Smooth muscle cell (in vitro differentiated cells): ENCODE data around the gene CD101. TPM values are rescaled to one million over a fixed set of nuclear protein-coding genes. Genes with fewer than 3 reads are reported as not detected.

ENCODE experiments used
- DNase-seq: peaks from one replicate; lab custom pipeline; 2025; ENCODE audit not compliant: unreplicated experiment; lab: John Stamatoyannopoulos, UW
- H2AFZ ChIP-seq: fragments of 200-600 bp; sonication (generic); 2 replicates; pipeline ENCODE4 v1.6.0; 2016; ENCODE audit warnings: antibody characterized with exemption, low read depth, mild to moderate bottlenecking
- H3F3A ChIP-seq: fragments of 200-600 bp; sonication (generic); 2 replicates; pipeline ENCODE4 v1.6.0; 2017; ENCODE audit warnings: antibody characterized with exemption, low read depth
- H3K27ac ChIP-seq: fragments of 200-600 bp; sonication (generic); 2 replicates; pipeline ENCODE4 v1.5.1; 2016; ENCODE audit warnings: low read depth, mild to moderate bottlenecking
- H3K27me3 ChIP-seq: fragments of 200-600 bp; sonication (generic); 2 replicates; pipeline ENCODE4 v1.6.1; 2016; ENCODE audit warnings: low read depth, mild to moderate bottlenecking
- H3K36me3 ChIP-seq: fragments of 200-600 bp; sonication (generic); 2 replicates; pipeline ENCODE4 v1.5.1; 2016; ENCODE audit warnings: low read depth
- H3K4me1 ChIP-seq: fragments of 200-600 bp; sonication (generic); 2 replicates; pipeline ENCODE4 v1.5.1; 2016; ENCODE audit warnings: low read depth
- H3K4me2 ChIP-seq: fragments of 200-600 bp; sonication (generic); 2 replicates; pipeline ENCODE4 v1.6.0; 2016; ENCODE audit warnings: mild to moderate bottlenecking
- H3K4me3 ChIP-seq: fragments of 200-600 bp; sonication (generic); 2 replicates; pipeline ENCODE4 v1.5.1; 2016; ENCODE audit warnings: mild to moderate bottlenecking
- H3K79me2 ChIP-seq: fragments of 200-600 bp; sonication (generic); 2 replicates; pipeline ENCODE4 v1.6.0; 2016; ENCODE audit warnings: low read depth, mild to moderate bottlenecking
- H3K9ac ChIP-seq: fragments of 200-600 bp; sonication (generic); 2 replicates; pipeline ENCODE4 v1.6.0; 2016; ENCODE audit warnings: low read depth
- H3K9me3 ChIP-seq: fragments of 200-600 bp; sonication (generic); replicated peaks from 2 replicates; pipeline ENCODE4 v1.5.1; 2016; ENCODE audit warnings: low read depth
- H4K20me1 ChIP-seq: fragments of 200-600 bp; sonication (generic); 2 replicates; pipeline ENCODE4 v1.6.0; 2016; ENCODE audit warnings: low read depth
- WGBS: methylation state at CpG from one replicate; pipeline ENCODE4 v1.1.7; 2016; ENCODE audit warnings: low lambda C conversion rate; 5-methylcytosine and 5-hydroxymethylcytosine counted together
- polyA plus RNA-seq: library from polyadenylated mRNA; unstranded; fragments of >200 nt; fragmentation: Nextera tagmentation; extraction: Ambion mirVana; gene quantifications from 2 replicates; pipeline ENCODE4 v1.2.1, GENCODE V29; 2016
- total RNA-seq: library from RNA; depleted of rRNA; stranded (reverse); fragments of >200 nt; gene quantifications from 2 replicates; pipeline ENCODE4 v1.2.3, GENCODE V29; 2014
- TF ChIP-seq, protein P1 (sequence below): fragments of 200-600 bp; sonication (generic); IDR thresholded peaks from 2 replicates; pipeline ENCODE4 v1.5.1; 2017; ENCODE audit warnings: borderline replicate concordance, mild to moderate bottlenecking, antibody characterized with exemption; ENCODE audit not compliant: insufficient read depth, poor library complexity, severe bottlenecking

The CD101 gene
- total and polyA plus RNA-seq, 2 experiments from 2014 or later, result 0.85 to 2.0 TPM

DNA sequence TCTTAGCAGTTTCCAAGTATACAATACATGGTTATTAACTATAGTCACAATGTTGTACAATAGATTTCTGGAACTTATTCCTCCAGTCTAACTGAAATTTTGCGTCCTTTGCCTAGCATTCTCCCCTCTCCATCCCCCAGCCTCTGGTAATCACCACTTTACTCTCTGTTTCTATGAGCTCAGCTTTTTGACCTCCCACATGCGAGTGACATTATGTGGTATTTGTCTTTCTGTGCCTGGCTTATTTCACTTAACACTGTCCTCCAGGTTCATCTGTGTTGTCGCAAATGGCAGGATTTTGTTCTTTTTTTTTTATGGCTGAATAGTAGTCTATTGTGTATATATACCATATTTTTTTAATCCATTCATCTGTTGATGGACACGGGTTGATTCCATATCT lies 43.9 kb upstream of the CD101 start:
- H2AFZ ChIP-seq, result no peak overlapping the region
- H4K20me1 ChIP-seq, result peaks cover 73% of the 10 kb centered on the region
- no peak overlapping the region for H3K27ac ChIP-seq
- no peaks in the 10 kb centered on the region for H3K9me3 ChIP-seq
- no peak for DNase-seq
- H3K9ac ChIP-seq, result no peak overlapping the region
- no peaks in the 10 kb centered on the region for H3K36me3 ChIP-seq
- no peaks in the 10 kb centered on the region for H3K27me3 ChIP-seq
- TF ChIP-seq, protein P1, sequence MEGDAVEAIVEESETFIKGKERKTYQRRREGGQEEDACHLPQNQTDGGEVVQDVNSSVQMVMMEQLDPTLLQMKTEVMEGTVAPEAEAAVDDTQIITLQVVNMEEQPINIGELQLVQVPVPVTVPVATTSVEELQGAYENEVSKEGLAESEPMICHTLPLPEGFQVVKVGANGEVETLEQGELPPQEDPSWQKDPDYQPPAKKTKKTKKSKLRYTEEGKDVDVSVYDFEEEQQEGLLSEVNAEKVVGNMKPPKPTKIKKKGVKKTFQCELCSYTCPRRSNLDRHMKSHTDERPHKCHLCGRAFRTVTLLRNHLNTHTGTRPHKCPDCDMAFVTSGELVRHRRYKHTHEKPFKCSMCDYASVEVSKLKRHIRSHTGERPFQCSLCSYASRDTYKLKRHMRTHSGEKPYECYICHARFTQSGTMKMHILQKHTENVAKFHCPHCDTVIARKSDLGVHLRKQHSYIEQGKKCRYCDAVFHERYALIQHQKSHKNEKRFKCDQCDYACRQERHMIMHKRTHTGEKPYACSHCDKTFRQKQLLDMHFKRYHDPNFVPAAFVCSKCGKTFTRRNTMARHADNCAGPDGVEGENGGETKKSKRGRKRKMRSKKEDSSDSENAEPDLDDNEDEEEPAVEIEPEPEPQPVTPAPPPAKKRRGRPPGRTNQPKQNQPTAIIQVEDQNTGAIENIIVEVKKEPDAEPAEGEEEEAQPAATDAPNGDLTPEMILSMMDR, result no peak
- H3F3A ChIP-seq, result no peaks in the 10 kb centered on the region
- H3K4me2 ChIP-seq, result no peak overlapping the region
- H3K79me2 ChIP-seq, result peaks cover 9% of the 10 kb centered on the region
- H3K4me1 ChIP-seq, result peaks cover 8% of the 10 kb centered on the region
- WGBS, result 30% methylated on average over 4 of the region's 4 CpGs
- H3K4me3 ChIP-seq, result no peak overlapping the region

DNA sequence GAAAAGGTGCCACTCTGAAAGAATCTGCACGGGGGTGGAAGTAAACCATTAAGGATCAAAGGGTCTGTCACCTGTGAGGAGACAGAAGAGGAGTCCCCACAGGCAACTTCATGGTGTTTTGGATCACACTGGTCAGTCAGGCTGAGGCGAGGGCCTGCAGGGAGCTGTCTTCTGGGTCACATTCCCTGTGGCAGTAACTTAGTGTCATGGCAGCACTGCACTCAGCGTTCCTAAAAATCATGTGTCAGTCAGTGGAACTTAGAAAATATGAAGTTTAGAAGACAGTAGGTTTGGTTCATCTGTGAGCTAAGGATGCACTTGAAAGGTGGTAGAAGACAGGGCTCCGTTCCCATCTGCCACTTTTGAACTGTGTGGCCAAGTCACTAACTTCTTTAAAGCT lies 43.5 kb upstream of the CD101 start:
- 79% methylated on average over 4 of the region's 4 CpGs for WGBS
- Histone ChIP-seq H3K4me1 (peaks cover 4% of the 10 kb centered on the region), H3K9ac (no peak overlapping the region), H3K4me2 (no peak overlapping the region), H3K27ac (no peak overlapping the region), H3K36me3 (no peaks in the 10 kb centered on the region), H3F3A (no peaks in the 10 kb centered on the region), H3K27me3 (no peaks in the 10 kb centered on the region), H4K20me1 (peaks cover 73% of the 10 kb centered on the region), H3K79me2 (peaks cover 9% of the 10 kb centered on the region), H2AFZ (no peak overlapping the region), H3K9me3 (no peaks in the 10 kb centered on the region), H3K4me3 (no peak overlapping the region)
- no peak for DNase-seq
- TF ChIP-seq, protein P1, result no peak

DNA sequence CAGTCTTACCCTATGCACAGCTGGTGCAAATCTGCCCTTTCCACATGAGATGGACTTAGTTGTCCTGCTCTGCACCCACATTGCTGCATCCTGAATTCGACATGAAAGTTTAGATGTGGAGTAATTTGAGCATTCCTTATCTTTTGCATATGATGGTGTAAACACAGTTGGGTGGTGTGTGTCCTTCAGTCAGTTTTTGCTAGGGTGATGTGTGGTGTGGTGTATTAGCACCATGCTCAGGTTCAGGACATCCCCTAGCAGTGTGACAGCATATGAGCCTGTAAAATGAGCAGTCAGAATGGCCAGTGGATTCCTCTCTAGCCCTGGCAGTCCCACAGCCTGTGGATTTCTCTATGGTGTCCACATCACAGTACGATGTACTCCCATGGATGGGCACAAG lies 42.6 kb upstream of the CD101 start:
- Histone ChIP-seq H2AFZ (no peak overlapping the region), H3K27ac (no peak overlapping the region), H3K79me2 (peaks cover 9% of the 10 kb centered on the region), H3K36me3 (no peaks in the 10 kb centered on the region), H3K4me3 (no peak overlapping the region), H3K9ac (no peak overlapping the region), H3F3A (no peaks in the 10 kb centered on the region), H3K27me3 (no peaks in the 10 kb centered on the region), H3K4me2 (no peak overlapping the region), H4K20me1 (peaks cover 72% of the 10 kb centered on the region), H3K9me3 (no peaks in the 10 kb centered on the region), H3K4me1 (no peaks in the 10 kb centered on the region)
- TF ChIP-seq, protein P1, result no peak
- DNase-seq, result no peak
- WGBS, result 74% methylated on average over 2 of the region's 2 CpGs

DNA sequence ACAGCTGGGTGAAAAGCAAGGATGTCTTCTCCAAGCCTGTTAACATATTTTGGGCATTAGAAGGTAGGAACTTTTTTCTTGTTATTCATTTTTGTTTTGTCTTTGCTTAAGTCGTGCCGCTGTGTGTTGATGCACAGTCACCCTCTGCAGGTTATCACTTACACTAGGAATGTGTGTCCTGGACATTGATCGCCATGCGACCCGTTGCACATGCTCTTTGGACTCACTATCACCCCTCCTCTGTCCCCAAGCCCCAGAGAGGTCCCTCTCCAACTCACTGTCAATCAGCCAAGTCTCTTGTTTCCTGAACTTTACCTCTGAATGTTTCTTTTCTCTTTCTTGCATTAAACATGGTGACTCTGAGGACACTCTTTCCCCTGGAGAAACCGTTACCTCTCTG lies 40.0 kb upstream of the CD101 start:
- no peak overlapping the region for H3K27ac ChIP-seq
- no peaks in the 10 kb centered on the region for H3K79me2 ChIP-seq
- H3K4me1 ChIP-seq, result no peaks in the 10 kb centered on the region
- H3K9me3 ChIP-seq, result no peaks in the 10 kb centered on the region
- WGBS, result 93% methylated on average over 6 of the region's 6 CpGs
- H3K27me3 ChIP-seq, result no peaks in the 10 kb centered on the region
- H3K4me3 ChIP-seq, result no peak overlapping the region
- no peak overlapping the region for H3K9ac ChIP-seq
- no peak overlapping the region for H2AFZ ChIP-seq
- TF ChIP-seq, protein P1, result no peak
- H3K4me2 ChIP-seq, result no peak overlapping the region
- H3F3A ChIP-seq, result no peaks in the 10 kb centered on the region
- no peaks in the 10 kb centered on the region for H3K36me3 ChIP-seq
- peaks cover 49% of the 10 kb centered on the region for H4K20me1 ChIP-seq
- no peak for DNase-seq
